Activated effector memory CD4-positive, alpha-beta T cell treated with Interleukin-2 at 50 U/mL for 16 hours (primary cell): ENCODE measurements around the gene UNC13A.

Experiments used
- DNase-seq: peaks from one replicate; pipeline ENCODE4 v3.0.0-alpha.2; 2020

Gene UNC13A

DNA sequence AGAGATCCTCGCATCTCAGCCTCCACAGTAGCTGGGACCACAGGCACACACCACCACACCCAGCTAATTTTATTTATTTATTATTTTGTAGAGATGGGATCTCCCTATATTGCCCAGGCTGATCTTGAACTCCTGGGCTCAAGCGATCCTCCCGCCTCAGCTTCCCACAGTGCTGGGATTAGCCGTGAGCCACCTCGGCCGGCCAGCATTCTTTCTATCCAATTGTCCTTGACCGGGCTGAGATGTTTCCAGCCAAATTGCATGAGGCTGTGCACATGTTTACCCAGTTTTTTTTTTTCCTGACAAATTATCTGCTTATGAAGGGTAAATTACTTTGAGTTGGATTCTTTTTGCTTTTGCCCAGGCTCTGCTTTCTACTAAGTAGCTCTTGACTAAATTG, 28.2 kb downstream of the UNC13A start:
- no peak for DNase-seq

DNA sequence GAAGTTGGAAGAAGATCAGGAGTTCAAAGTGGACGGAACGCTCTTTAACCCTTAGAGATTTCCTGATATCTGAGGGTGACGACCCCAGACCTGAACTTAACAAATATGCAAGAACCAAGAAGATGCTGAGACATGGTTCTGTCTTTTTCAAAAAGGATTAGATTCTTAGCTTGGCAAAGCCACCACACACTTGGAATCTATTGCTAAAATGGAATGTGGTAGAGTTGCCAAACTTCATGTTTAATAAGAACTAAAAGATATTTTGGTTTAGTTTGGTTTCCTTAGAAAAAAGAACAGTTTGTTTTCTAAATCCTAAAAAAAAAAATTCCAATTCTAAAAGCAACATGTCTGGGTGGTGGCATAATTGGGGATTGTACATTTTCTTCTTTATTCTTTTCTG, 29.5 kb downstream of the UNC13A start:
- no peak for DNase-seq

GRCh38 chr19:17658240-17658639, 29.9 kb downstream of the UNC13A start:
- DNase-seq = no peak

GRCh38 chr19:17656970-17657369, 31.2 kb downstream of the UNC13A start:
- DNase-seq = no peak

DNA sequence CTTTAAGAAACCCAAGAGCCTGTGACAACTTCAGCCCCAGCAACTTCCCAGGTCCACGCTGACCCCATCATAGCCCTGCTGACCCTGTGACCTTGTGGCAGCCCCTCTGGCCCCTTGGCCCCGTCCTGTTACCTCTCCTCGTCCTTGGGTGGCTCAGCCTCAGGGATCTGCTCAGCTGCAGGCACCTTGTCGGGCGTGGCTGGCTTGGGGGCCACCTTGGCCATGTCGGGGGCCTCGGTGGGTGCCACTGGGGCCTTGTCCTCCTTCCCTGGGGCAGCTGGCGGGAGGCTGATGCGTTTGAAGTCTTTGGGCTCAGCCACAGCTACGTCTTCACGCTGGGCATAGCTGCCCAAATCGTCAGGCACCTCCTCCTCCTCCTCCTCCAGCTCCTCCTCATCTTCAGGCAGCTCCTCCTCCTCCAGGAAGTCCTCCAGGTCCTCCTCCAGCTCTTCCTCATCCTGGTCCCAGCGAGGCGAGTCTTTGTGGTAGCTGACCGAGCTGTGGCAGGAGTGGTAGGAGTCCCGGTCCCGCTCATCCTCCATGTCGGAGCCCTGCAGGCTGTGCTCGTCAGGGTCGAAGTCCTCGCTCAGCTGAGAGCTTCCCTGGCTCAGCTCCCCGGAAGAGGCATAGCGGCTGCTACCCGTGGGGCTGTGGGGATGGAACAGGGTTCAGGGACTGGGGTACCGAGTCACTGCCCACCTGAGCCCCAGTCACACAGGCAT, 32.2 kb downstream of the UNC13A start:
- no peak for DNase-seq

- DNase-seq = no peak
Measured at GRCh38 chr19:17654993-17655392, 33.2 kb downstream of the UNC13A start.

DNA sequence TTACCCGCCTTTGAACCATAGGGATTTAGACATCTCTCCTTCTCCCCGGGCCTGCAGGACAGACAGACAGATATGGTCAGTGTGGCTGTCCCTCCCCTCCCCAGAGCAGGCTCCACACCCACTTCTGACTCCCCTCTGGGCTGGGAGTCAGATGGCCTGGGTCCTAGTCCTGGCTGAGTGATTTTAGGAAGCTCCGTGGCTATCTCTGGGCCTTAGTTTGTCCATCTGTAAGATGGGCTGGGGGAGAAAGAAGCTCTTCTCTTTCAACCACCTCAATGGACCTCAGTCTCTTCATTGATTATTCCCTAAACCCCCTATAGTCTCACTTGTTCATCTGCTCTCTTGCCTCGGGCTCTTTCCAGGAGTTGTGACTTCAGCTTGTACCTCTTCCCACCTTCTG, 35.5 kb downstream of the UNC13A start:
- no peak for DNase-seq

- DNase-seq = no peak
Measured at GRCh38 chr19:17648786-17649185, 39.4 kb downstream of the UNC13A start.

DNA sequence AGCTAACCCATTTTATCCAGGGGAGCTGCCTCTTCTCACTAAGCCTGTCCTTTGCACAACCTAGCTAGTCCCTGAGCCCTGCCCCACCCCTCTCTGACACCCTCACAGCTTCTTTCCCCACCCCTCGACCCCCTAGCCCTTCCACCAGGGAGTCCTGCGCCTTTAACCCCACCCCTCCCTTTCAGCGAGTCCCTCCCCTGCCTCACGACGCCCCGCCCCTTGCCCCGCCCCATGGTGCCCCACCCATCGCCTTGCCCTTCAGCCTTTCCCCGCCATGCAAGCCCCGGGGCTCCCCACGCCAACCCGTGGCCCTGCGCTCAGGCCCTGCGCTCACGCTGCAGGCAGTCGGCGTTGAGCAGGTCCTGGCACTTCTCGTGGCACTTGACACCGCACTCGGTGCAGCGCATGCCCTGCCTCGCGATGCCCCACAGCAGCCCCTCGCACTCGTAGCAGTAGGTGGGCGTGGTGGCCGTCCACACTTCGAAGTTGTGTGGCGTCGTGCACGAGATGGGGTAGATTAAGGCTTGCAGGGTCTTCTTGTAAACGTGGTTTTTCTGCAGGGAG, 40.0 kb downstream of the UNC13A start:
- DNase-seq = no peak

- no peak for DNase-seq
Measured at GRCh38 chr19:17647071-17648020, 40.8 kb downstream of the UNC13A start.

GRCh38 chr19:17646441-17646840, 41.7 kb downstream of the UNC13A start:
- DNase-seq = no peak

DNA sequence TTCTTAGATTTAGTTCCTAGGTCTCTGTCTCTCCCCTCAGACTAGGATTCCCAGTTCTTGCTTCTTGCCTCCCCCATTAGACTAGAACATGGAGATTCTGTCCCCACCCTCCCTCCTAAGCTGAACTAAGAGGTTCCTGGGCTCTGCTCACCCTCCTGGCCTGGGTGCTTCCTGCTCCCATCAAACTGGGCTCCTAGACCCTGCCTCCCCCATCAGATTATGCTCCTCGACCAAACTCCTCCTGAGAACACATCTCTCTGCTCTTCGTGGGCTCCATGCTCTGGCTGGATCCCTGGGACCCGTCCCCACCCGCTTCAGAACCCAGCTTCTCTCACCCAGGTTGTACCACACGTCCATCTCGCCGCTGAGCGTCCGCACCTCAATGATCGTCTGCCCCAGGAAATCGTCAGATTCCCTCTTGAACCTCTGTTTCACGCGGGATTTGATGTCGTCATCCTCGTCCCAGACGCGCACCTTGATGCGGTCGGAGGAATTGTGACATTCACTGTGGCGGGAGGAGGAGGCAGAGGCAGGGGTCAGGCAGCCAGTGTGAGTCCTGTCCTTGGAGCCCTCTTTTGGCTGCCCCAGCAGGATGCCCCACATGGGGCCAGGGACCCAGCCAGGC, 42.7 kb downstream of the UNC13A start:
- DNase-seq = no peak

DNA sequence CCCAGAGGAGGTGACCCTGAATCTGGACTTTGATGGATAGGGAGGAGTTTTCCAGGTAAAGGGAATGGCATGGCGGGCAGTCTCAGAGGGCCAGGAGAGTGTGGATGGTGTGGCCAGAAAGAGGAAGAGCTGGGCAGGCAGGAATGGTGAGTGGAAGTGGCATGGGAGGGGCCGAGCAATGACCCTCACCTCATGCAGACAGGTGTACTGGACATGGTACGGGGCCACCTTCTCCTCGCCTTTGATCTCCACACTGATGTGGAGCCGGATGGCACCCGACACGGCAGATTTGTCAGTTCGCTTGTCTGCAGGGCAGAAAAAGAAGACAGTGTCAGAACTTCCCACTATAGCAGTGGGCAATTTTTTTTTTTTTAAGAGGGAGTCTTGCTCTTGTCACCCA, 45.5 kb downstream of the UNC13A start:
- DNase-seq = no peak

DNA sequence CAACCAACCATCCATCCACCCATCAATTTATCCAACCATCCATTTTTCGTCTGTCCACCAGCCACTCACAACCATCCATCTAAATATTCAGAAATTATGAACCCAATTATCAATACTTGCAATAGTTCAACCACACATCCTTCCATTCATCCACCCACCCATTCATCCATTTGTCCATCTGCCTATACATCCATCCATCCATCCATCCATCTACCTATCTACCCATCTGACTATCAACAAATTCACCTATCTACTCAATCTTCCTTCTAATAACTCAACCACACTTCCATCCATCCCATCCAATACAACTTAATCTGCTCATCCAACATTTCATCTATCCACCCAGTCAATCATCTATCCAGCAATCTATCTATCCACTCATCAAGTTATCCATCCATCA, 46.3 kb downstream of the UNC13A start:
- no peak for DNase-seq

- no peak for DNase-seq
Measured at GRCh38 chr19:17641181-17641580, 47.0 kb downstream of the UNC13A start.

DNA sequence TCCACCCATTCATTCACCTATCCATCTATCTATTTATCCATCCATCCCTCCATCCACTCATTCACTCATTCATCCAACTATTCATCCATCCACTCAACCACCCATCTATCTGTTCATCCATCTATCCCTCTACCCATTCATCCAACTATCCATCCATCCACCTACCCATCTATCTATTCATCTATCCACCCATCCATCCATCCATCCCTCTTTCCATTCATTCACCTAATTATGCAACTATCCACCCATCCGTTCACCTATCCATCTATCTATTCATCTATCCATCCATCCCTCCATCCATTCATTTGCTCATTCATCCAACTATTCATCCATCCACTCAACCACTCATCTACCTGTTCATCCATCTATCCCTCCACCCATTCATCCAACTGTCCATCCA, 54.5 kb downstream of the UNC13A start:
- DNase-seq = no peak

DNA sequence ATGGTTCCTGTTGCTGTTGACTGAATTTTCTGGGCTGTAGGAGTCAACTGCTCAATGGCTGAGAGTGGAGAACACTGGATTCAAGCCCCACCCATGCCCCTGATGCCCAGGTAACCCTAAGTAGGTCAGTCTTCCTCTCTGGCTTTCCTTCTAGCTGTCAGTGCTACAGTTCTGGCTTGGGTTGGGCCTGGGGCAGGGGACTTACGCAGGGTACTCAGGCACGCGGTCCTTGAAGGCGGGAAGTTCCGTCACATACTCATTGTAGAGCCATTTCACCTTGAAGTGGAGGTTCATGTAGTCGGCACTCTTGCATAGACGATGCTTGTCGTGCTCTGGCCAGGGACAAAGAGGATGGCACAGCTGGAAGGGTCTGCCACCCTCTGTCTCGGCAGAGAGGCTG, 55.6 kb downstream of the UNC13A start:
- no peak for DNase-seq

GRCh38 chr19:17629760-17630159, 58.4 kb downstream of the UNC13A start:
- DNase-seq = no peak

- no peak for DNase-seq
Measured at GRCh38 chr19:17627921-17628320, 60.2 kb downstream of the UNC13A start.

DNA sequence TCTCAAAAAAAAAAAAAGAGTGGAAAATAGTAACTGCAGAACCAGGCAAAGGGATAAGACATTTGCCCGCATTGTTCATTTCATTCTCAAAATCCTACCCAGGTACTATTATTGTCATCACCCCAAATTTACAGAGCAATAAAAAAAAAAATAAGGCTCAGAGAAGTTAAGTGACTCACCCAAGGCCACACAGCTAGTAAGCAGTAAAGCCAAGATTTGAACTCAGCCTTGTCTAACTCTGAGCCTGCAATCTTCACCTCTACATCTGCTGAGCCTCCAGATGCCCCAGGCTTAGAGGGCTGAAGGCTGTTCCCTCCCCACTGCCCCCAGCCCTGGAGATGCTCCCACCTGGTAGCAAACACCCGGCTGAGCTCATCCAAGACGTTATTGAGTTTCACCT, 61.0 kb downstream of the UNC13A start:
- DNase-seq = no peak

DNA sequence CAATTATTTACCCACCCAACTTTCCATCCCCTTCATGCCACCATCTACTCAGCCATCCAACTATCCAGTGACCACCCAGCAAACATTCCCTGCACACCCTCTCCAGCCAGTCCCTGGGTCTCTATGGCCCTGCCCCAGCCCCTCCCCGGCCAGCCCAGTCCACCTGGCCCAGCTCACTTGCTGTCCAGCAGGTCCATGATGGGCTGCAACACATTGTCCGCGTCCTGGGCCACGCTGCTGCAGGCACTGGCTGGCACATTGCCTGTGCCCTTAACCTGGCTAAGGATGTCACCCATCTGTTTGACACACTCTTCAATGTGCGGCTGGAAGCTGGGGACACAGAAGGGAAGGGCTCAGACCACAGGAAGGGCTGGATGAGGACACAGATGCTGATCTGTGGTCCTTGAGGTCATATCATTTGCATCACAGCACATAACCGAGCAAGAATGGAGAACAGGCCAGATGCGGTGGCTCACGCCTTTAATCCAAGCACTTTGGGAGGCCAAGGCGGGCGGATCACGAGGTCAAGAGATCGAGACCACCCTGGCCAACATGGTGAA, 61.6 kb downstream of the UNC13A start:
- DNase-seq = no peak

DNA sequence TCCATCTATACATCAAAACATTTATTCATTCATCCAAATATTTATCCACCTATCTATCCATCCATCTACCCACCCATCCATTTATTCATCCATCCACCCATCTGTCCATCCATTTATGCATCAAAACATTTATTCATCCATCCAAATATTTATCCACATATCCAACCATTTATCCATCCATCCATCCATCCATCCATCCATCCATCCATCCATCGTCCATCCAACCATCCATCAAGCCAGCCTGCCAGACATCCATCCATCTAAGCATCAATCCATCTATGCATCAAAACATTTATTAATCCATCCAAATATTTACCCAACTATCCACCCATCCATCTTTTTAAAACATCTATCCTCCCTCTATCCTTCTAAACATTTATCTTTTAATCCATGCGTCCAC, 62.2 kb downstream of the UNC13A start:
- DNase-seq = no peak

- DNase-seq = no peak
Measured at GRCh38 chr19:17625043-17625442, 63.1 kb downstream of the UNC13A start.
